Measurements from ENCODE around the gene ATP11A.

DNA sequence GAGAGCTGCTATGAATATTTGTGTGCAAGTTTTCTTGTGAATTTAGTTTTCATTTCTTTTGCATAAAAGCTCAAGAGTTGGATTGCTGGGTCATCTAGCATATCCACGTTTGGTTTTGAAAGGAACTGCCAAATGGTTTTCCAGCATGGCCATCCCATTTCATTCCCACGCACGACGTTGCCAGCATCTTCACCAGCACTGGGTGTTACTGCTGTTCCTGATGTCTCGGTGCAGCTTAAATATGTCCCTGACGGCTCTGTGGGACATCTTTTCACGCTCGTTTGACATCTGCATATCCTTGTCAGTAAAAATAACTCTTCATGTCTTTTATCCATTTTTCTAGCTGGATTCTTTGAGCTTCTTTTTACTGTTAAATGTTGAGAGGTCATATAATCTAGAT is 123.7 kb downstream of the ATP11A start:
- TF ChIP-seq POLR2AphosphoS5 (IDR thresholded peaks at IDR 0.05; ENCODE audit: borderline replicate concordance, low read depth, low read length) (no peak), EZH2 (IDR thresholded peaks at IDR 0.05) (no peak), FOXP2 (optimal IDR thresholded peaks at IDR 0.05; ENCODE audit: control extremely low read depth, extremely low read length, insufficient read depth) (no peak)
